Dermis microvascular lymphatic vessel endothelial cell (primary cell): Measurements from ENCODE around the gene AKT3. TPM values are rescaled to one million over a fixed set of nuclear protein-coding genes. Genes with fewer than 3 reads are reported as not detected.
"Not testable (repeated sequence)": the region's sequence is repeated elsewhere in the genome, so short reads cannot be mapped to it uniquely, and the experiment has no call there.

ENCODE experiments used
- DNase-seq, 2 donors: peaks; one replicate each; pipeline versions ENCODE4 v3.0.0 to v3.0.0-alpha.2; 2010; ENCODE audit warnings: low read depth in 2 of 2
- total RNA-seq: library from RNA; depleted of rRNA; stranded (reverse); fragments of >200 nt; gene quantifications from 2 replicates; pipeline ENCODE4 v1.2.1, GENCODE V29; 2014

The AKT3 gene
- 44.2 and 47.8 TPM in 2 replicates for total RNA-seq

DNA sequence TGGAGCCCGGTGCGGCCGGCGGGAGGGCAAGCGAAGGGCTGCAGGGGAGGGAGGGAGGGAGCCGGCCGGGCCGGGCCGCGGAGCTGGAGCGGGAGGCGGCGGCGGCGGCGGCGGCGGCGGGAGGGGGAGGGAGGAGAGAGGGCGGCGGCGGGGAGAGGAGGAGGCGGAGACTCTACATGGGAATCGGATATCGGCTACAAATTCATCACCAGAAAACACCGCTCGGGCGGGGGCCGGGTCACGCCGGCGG is at the start of gene AKT3:
Gene AKT3, minus strand, starts transcription at position 42 of the 250 bp plus-strand sequence. CDS start 7,073 bp downstream, outside the sequence.
- DNase-seq, result peak; percentile 53 to 89

DNA sequence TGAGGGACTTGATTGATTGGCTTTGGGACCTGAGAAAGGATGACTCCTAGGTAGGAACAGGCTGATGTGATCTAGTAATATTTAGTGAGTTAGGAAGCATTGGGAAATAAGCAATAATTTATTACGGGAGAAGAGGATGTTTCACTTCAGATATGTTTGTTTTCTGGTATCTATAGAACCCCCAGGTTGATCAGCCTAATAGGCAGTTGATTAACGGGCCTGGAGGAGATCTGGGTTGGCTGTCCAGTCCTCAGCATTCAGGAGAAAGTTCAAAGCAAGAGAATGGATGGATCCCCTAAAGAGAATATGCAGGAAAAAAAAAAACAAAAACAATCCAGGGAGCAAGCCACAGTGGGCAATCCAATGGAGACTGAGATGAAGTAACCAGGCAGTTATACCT is 48.2 kb upstream of the AKT3 start:
- no peak for DNase-seq

DNA sequence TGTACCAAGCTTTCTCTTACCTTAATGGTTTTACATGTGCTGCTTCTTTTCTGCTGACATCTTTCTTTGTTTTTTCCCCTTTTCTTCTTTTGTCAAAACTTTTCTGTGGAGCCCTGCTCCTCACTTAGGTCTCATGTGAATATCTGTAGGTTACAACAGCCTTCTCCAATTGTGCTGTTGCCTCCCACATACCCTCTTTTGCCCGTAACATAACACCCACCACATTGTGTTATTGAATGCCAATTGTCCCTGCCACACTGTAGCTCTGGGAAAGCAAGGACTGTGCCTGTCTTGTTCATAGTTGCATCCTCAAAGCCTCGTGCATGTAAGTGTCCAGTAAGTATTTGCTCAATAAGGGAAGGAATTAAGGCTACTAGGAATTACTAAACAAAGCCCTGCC is 46.3 kb upstream of the AKT3 start:
- no peak for DNase-seq

DNA sequence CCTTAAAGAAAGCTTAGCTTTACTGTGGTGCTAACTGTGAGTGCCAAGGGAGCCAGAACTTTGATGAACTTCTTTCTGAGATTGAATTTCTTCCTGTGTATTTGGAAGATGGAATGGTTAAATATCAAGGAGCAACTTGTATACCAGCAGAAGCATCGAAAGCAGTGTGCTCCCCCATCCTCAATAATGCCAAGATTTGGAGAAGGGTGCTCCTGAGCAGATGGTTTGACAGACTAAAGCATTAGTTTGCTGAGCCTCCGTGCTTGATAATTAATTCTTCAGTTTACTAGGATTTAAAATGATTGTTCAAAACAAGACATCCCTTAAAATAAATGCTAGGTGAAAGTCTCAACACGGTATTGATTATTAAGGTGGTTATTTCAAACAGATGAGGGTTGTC is 42.4 kb upstream of the AKT3 start:
- DNase-seq, result no peak

DNA sequence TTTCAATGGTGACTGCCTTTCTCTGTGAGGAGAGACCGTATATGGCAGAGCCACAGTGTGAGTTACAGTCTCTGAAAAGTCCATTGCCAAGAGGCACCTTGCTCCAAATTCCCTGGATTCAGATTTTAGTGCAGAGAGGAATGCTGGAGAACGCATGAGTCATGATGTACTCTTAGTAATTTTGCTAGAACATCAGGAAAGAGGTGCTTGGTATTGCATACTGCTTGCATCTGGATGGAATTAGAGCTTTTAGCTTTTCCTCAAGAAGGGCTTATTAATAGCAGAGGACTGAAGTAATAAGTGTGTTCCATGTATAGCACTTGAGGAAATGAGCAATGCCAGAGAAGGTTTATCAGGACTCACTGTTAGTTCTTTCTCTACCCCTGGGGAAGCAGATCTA is 40.5 kb upstream of the AKT3 start:
- no peak for DNase-seq

DNA sequence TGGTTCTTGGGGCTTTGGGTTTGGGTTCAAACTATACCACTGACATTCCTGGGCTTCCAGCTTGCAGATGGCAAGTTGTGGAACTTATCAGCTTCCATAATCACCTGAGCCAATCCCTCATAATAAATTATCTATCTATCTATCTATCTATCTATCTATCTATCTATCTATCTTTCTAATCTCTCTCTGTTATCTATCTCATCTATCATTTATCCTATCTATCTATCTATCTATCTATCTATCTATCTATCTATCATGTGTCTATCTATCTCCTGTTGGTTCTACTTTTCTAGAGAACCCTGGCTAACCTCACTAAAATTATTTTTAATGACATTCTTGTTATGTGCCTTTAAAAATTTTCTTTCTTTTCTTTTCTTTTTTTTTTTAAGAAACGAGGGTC is 35.8 kb upstream of the AKT3 start:
- DNase-seq, result no peak

DNA sequence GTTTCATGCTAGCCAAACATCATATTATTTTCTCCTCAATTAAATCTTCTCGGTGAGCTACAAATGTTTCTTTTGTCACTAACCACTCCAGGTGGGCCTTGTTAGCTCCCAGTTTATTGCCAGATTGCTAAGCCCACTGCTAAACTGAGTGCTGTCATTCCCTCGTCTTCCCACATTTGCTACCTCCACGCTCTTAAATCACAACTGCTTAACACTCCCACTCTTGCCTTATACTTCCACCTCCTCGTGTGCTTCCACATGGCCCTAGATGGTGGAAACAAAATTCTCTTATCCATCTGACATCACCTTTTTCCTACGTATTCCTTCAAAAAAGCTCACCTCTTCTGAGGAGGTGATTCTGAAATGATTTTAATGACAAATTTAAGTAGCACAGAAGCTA is 34.6 kb upstream of the AKT3 start:
- DNase-seq, result no peak

DNA sequence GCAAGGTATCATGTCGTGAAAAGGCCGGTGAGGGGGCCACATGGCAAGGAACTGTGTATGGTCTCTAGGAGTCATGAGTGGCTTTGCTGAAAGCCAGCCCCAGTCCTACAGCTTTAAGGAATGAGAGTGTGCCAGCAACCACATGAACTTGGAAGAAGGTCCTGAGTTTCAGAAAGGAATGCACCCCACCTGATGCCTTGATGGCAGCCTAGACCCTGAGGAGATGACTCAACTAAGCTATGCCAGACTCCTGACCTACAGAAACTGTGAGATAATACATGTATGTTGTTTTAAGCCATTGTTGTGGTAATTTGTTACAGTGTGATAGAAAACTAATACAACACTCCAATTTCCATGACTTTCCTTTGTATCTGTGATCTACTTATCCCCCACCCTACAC is 33.5 kb upstream of the AKT3 start:
- peak in 1 of 2 donors; percentile 25 for DNase-seq

DNA sequence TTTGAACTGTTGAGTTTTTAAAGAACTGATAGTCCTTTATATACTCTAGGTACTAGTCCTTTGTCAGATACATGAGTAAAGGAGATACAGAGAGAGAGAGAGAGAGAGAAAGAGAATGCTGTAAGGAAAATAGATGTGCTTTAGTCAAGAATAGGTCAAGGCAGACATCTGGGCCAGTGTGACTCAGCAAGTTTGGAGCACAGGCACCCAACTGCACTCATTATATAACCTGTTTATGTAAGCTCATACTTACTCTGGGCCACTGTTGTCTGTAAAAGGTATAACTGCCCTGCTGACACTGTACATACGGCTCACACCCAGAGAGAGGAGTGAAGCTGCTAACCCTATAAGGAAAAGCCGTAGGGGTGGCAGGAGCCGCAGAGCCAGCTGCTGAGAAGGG is 32.2 kb upstream of the AKT3 start:
- no peak for DNase-seq

DNA sequence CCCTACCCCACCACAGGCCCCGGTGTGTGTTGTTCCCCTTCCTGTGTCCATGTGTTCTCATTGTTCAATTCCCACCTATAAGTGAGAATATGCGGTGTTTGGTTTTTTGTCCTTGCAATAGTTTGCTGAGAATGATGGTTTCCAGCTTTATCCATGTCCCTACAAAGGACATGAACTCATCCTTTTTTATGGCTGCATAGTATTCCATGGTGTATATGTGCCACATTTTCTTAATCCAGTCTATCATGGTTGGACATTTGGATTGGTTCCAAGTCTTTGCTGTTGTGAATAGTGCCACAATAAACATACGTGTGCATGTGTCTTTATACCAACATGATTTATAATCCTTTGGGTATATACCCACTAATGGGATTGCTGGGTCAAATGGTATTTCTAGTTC is 27.0 kb upstream of the AKT3 start:
- not testable (repeated sequence) for DNase-seq

DNA sequence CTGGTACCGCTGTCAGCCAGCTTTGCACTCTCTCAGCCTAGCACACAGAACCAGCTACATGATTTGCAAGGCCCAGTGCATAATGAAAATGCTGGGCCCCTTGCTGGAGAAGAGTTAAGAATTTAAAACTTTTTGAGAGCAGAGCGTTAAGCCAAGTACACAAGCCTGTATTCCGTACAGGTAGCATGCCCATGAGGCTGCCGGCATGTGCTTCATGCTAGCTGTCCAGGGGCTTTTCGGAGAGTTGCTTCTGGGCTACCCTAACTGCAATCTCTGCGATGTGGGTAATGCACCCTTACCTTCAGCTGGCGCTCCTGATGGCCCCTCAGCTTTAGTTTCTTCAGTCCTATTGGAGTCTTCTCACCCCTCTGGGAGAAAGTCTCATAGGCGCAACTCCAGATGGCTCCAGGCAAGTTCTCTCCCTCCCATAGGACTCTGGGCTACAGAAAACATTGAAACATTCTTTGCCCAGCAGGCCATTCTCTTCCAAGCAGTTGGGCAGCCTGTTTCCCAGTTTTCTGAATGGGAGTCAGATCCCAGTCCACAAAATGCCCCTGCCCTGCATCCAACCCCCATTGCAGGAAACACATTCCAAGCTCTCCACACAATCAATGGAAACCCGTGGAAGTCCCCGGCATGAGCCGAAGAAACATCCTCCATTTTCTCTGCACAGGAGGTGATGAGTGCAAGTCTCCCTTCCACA is 5.7 kb upstream of the AKT3 start:
- no peak for DNase-seq

DNA sequence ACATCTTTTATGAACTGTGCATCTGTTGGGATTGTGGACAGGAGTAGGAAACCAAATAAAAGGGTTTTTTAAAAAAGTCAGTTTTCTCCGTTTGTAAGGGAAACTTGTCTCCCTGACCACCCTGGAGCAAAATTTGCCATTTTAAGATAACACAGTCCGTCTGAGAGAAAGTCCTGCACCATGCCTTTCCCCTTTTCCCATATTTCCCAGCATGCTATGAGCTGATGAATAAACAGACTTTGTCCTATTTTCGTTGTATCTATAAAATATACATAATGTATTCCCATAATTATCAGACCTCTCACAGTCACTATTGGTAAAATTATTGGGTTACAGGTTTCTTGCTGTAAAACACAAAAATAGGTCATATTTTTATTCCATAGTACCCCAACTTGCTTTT is 1.7 kb upstream of the AKT3 start:
- DNase-seq, result no peak

DNA sequence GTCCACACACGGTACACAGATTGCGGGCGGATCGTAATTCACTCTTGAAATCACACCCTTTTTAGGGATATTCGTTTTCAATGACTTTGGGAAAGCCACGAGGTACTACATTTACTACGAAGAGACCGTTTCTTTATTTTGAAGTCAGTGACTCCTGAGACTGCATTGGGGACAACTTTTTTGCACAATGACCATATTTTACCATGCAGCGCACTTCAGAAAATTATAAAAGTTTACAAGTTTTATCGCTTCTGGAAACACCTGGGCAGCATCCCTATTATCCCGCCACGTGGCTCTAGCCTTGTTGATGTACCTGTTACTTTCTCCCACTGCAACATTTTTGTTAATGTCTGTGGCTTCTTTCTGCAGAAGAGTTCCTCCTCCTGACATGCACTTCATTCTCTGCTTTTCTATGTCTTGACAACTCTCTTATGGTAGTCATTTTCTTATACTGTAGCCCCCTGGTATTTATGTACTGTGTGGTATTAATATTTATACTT is 1.3 kb upstream of the AKT3 start:
- DNase-seq, result no peak

DNA sequence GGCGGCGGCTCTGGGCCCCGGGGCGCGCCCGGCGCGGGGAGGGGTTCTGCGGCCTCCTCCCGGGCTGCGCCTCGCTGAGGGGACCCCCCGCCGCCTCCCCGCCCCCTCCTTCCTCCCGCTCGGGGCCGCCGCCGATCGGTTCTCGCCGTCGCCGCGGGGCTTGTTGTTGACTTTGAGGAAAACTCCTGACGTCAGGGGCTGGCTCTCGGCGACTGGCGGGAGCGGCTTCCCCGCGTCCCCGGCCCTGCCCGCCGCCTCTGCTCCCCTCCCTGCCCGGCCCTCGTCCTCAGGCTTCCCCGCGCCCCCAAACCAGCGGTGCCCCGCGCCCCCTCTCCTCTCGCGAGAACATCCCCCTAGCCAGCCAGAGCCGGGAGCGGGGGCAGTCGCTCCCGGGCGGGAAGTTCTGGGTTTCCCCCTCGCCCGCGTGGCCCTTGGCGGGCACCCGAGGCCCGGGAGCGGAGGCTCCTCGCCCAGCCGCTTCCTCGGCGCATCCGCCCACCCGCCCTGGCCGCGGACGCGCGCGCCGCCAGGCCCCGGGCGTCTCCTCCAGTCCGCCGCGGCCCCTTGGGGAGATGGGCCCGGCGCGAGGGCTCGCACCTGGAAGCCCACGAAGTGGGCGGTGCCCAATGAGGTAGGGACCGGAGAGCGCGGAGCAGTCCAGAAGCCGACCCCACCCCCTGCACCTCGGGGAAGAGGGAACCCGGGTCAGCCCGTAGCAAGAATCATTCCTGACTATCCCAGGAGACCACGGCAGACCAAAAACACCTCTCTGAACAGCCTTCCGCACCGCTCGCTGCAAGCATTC is 611 bp upstream of the AKT3 start:
- DNase-seq, result peak; percentile 38 to 86

DNA sequence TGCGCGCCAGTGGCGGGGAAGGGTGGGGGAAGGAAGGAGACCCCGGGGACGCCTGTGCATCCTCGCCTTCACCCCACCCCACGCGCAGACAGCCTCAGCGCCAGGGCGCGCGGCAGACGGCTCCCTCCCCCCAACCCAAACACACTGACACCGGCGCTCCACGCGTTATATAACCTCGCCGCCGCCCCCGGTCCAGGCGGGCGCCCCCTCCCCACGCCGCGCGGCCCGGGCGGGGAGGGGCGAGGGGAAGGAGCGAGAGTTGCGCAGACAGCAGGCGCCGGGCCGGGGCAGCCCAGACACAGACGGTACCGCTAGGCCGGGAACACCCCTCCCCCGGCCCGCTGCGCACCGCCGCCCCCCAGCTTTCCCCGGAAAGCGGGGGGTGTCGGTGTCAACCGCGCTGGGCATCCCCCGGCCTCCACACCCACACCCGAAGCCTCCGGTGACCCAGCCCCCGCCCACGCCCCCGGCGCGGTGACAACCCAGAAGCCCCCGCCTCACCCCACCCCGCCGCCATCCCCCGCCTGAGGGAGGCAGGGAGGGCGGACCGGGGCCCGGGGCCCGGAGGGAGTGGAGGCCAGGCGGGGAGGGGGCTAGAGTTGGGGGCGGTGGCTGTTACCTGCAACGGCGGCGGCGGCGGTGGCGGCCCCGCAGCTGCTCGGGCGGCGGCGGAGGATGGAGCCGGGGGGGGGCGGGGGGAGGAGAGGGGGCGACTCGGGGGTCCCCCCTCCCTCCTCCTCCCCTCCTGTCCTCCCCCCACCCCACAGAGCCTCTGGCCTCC is 432 bp downstream of the AKT3 start:
- DNase-seq, result peak in 1 of 2 donors; percentile 54

DNA sequence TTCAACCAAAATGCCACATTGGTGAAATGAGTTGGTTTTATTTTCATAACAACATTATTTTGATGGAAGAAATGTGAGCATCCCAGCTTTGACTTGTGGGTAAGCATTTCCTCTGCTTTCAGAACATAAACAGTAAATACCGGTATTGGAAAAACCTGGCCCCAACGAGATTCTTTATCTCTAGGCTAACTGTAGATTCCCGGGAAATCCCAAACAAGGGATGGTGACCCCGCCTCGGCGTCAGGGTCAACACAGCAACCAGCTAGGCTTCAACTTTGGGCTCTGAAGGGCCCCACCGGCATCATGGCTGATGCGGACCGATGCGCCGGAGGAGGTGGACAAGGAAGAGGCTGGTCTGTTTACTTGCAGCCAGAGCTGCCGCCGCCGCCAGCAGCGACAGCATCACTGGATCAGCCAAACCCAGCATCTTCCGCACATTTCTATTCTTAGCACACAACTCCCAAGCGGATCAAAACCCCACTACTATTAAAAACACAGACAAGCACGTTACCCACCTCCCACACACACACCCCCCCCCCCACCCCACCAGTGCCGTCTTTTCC is 1.1 kb downstream of the AKT3 start:
- DNase-seq, result peak in 1 of 2 donors; percentile 75

DNA sequence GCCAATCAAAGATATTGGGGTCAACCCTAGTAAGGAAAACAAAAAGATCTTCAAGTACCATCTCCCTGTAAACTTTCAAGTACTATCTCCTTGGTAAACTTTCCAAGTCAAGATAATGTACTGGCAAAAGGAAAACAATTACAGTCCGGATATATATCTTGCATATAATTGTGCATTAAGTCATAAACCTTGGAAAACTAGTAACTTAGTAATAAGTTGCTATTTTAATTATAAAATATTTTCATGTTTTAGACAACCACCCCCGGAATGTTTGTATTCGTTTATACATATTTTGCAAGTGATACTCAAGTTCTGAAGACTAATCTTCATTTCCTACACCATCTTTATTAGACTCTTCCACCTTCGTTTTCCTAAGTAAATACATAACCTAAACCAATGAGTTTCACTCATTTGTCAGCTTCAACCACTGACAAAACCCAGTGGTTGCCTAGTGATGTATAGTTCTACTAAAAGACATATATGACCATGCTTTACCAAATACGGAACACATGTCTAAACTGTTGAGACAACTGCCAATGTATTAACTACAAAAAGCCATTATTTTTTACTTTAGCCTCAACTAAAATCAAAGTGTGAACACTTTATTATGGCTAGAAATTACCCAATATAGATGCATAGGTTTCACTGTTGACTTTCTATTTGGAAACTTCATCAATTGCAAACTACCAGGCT is 1.7 kb downstream of the AKT3 start:
- no peak for DNase-seq

DNA sequence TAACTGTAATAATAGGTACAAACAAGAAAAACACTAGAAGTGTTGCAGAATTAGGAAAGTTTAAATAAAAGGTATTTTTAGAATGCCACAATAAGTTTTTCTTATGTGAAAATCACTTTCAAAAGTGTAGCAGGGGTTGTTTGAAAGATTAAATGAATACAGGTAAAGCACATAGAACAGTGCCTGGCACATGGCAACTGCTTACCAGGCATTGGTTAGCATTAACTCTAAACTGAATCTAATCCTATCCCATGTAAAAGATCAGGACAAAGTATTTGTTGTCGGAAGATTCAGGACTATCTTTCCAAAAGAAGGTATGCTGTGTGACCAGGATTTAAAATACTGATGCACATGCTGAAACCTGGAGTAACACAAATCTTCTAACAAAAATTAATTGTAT is 3.3 kb downstream of the AKT3 start:
- DNase-seq, result no peak

DNA sequence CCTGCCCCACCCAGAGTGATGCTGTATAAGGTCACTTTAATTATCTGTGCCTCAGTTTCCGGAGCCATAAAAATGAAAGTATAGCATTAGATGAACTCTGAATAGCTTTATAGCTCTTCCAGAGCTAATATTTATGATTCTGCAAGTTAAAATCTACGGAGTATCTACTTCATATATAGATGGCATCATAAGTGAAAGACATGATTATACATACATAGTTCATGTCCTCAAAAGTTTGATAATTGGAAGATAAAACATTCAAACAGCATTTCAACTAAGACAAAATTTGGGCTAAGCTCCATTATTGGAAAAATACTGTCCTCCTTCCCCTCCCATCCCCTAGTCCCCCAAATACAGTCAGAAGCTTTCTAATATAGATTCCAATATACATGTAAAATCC is 4.2 kb downstream of the AKT3 start:
- no peak for DNase-seq

DNA sequence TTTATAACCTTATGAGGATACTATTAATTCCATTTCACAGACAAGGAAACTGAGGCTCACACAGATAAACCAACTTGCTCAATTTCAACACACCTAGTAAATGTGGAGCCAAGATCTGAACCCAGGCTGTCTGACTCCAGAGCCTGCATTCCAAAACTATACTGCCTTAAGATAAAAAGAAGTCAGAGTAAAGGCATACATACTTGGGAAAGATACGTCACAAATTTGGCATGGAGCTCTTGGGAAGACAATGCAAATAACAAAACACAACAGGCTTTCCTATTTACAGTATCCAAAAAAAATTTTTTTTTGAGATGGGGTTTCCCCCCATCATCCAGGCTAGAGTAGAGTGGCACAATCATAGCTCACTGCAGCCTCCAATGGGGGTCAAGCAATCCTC is 5.9 kb downstream of the AKT3 start:
- DNase-seq, result no peak

DNA sequence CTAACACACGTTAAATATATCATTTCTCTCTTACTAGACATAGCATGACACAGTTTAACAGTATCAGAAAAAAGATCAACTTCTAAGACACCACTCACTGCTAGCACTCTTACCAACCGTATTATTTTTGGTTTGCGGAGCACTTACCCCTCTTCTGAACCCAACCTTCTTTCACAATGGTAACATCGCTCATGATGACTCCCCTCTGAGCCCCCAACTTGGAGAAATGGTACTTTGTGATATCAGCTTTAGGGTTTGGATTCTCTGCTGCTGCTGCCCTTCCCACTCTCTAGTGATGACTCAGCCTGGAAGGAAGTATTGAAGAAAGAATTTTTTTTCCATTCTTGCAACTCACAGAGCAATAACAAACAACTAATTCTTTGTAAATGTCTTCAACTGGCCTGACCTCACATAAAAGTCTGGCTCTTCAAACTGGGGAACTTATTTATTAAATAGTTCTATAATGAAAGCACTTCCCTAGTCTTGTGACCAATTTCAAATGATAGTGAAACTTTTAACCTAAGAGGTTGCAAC is 7.0 kb downstream of the AKT3 start:
- DNase-seq, result peak in 1 of 2 donors; percentile 88
